ENCODE results near the gene CDK2.

CDK2 gene

DNA sequence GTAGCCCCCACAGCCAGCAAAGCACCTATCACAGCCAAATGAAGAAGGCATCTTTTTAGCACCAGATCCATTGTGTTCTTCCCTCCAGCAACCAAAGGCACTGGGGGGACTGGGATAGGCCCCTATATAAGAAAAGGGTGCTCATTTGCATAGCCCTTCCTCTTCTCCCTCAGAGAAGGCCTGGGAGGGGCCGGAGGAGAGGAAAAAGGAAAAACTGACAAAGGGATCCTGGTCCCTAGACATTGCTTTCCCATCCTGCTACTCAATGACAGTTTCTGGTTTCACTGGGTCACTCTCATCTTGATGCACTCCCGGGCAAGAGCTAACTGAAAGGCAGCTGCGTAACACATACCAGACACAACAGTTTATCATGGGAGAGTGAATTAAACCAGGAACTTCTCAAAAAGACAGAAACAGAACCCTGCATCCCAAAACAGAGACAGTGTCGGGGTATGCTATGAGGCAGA is 656 bp upstream of the CDK2 start, which contains the start of gene PMEL:
TSS of gene PMEL (minus strand) at position 102 of the 467 bp plus-strand sequence. CDS start at position 71, 31 bp downstream.
- peak within 1 kb of the TSS; percentile 84 for H3K4me3 ChIP-seq (ENCODE audit: low read length)
- H3K27ac ChIP-seq (ENCODE audit: low read length), result no peak within 1 kb of the TSS
- WGBS (ENCODE audit: insufficient coverage, insufficient read length), result no CpG with 5 or more reads among the region's 4 CpGs
- DNase-seq (ENCODE audit: low read depth, low spot score), result no peak
- peaks cover 3% of the 10 kb centered on the region; the same call in 1 of the 2 replicates for H3K36me3 ChIP-seq (ENCODE audit: control insufficient read depth, insufficient read depth, low read length)
- H3K4me1 ChIP-seq (ENCODE audit: control insufficient read depth, insufficient read depth, low read length), result peaks cover 8% of the 10 kb centered on the region
- H3K9me3 ChIP-seq (ENCODE audit: control insufficient read depth, insufficient read depth, low read length), result no peaks in the 10 kb centered on the region
- H3K27me3 ChIP-seq (ENCODE audit: control insufficient read depth, insufficient read depth, low read length), result no peaks in the 10 kb centered on the region

DNA sequence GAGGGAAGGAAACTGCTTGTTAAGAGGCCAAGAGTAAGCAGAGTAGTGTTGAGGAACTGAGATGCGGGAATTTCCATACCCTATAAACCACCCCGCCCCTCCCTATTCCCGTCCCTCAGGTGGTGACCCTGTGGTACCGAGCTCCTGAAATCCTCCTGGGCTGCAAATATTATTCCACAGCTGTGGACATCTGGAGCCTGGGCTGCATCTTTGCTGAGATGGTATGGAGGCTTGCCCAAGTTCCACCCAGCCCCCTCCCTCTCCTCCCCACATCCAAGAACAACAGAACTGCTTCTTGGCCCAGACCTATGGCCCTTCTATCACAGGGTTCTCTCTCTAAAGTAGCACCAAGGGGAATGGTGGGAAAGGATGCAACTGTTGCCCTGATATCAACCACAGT is 2.7 kb downstream of the CDK2 start:
- no peaks in the 10 kb centered on the region for H3K27me3 ChIP-seq (ENCODE audit: control insufficient read depth, insufficient read depth, low read length)
- H3K9me3 ChIP-seq (ENCODE audit: control insufficient read depth, insufficient read depth, low read length), result no peaks in the 10 kb centered on the region
- H3K27ac ChIP-seq (ENCODE audit: low read length), result no peak overlapping the region
- DNase-seq (ENCODE audit: low read depth, low spot score), result no peak
- WGBS (ENCODE audit: insufficient coverage, insufficient read length), result no CpG with 5 or more reads among the region's 4 CpGs
- peaks cover 8% of the 10 kb centered on the region; the same call in 1 of the 2 replicates for H3K36me3 ChIP-seq (ENCODE audit: control insufficient read depth, insufficient read depth, low read length)
- H3K4me1 ChIP-seq (ENCODE audit: control insufficient read depth, insufficient read depth, low read length), result peaks cover 10% of the 10 kb centered on the region
- H3K4me3 ChIP-seq (ENCODE audit: low read length), result no peak overlapping the region

DNA sequence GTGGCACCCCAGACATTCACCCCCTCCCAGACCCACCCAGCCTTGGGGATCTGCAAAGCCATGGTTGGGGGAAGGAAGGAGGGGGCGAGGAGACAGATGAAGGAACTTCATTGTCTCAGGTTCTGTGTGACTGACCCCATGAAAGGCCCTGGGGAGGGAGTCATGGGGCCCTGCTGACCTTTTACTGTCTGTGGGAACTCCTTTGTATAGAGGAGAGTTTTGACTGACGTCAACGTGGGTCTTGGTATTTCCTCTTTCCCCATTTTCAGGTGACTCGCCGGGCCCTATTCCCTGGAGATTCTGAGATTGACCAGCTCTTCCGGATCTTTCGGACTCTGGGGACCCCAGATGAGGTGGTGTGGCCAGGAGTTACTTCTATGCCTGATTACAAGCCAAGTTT is 4.1 kb downstream of the CDK2 start:
- peaks cover 8% of the 10 kb centered on the region; the same call in 1 of the 2 replicates for H3K36me3 ChIP-seq (ENCODE audit: control insufficient read depth, insufficient read depth, low read length)
- no peaks in the 10 kb centered on the region for H3K27me3 ChIP-seq (ENCODE audit: control insufficient read depth, insufficient read depth, low read length)
- no CpG with 5 or more reads among the region's 7 CpGs for WGBS (ENCODE audit: insufficient coverage, insufficient read length)
- no peak overlapping the region for H3K27ac ChIP-seq (ENCODE audit: low read length)
- H3K4me1 ChIP-seq (ENCODE audit: control insufficient read depth, insufficient read depth, low read length), result peaks cover 7% of the 10 kb centered on the region
- no peak for DNase-seq (ENCODE audit: low read depth, low spot score)
- no peaks in the 10 kb centered on the region for H3K9me3 ChIP-seq (ENCODE audit: control insufficient read depth, insufficient read depth, low read length)
- H3K4me3 ChIP-seq (ENCODE audit: low read length), result no peak overlapping the region

DNA sequence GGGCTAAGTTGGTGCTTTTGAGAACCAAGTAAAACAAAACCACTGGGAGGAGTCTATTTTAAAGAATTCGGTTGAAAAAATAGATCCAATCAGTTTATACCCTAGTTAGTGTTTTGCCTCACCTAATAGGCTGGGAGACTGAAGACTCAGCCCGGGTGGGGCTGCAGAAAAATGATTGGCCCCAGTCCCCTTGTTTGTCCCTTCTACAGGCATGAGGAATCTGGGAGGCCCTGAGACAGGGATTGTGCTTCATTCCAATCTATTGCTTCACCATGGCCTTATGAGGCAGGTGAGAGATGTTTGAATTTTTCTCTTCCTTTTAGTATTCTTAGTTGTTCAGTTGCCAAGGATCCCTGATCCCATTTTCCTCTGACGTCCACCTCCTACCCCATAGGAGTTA is 5.4 kb downstream of the CDK2 start:
- no peak overlapping the region for H3K4me3 ChIP-seq (ENCODE audit: low read length)
- no peak for DNase-seq (ENCODE audit: low read depth, low spot score)
- H3K36me3 ChIP-seq (ENCODE audit: control insufficient read depth, insufficient read depth, low read length), result peaks cover 8% of the 10 kb centered on the region; the same call in 1 of the 2 replicates
- no CpG with 5 or more reads among the region's 3 CpGs for WGBS (ENCODE audit: insufficient coverage, insufficient read length)
- H3K9me3 ChIP-seq (ENCODE audit: control insufficient read depth, insufficient read depth, low read length), result no peaks in the 10 kb centered on the region
- peaks cover 5% of the 10 kb centered on the region for H3K4me1 ChIP-seq (ENCODE audit: control insufficient read depth, insufficient read depth, low read length)
- H3K27me3 ChIP-seq (ENCODE audit: control insufficient read depth, insufficient read depth, low read length), result no peaks in the 10 kb centered on the region
- H3K27ac ChIP-seq (ENCODE audit: low read length), result no peak overlapping the region

DNA sequence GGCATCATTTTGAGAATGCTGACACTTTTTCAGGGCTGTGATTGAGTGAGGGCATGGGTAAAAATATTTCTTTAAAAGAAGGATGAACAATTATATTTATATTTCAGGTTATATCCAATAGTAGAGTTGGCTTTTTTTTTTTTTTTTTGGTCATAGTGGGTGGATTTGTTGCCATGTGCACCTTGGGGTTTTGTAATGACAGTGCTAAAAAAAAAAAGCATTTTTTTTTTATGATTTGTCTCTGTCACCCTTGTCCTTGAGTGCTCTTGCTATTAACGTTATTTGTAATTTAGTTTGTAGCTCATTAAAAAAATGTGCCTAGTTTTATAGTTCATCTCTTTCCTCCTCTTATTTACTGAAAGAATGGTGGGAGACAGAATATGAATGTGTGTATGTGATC is 5.8 kb downstream of the CDK2 start:
- WGBS (ENCODE audit: insufficient coverage, insufficient read length), result no CpG with 5 or more reads among the region's 1 CpG
- peaks cover 5% of the 10 kb centered on the region for H3K4me1 ChIP-seq (ENCODE audit: control insufficient read depth, insufficient read depth, low read length)
- H3K9me3 ChIP-seq (ENCODE audit: control insufficient read depth, insufficient read depth, low read length), result no peaks in the 10 kb centered on the region
- H3K27ac ChIP-seq (ENCODE audit: low read length), result no peak overlapping the region
- no peaks in the 10 kb centered on the region for H3K27me3 ChIP-seq (ENCODE audit: control insufficient read depth, insufficient read depth, low read length)
- no peak overlapping the region for H3K4me3 ChIP-seq (ENCODE audit: low read length)
- H3K36me3 ChIP-seq (ENCODE audit: control insufficient read depth, insufficient read depth, low read length), result peaks cover 8% of the 10 kb centered on the region; the same call in 1 of the 2 replicates
- no peak for DNase-seq (ENCODE audit: low read depth, low spot score)

DNA sequence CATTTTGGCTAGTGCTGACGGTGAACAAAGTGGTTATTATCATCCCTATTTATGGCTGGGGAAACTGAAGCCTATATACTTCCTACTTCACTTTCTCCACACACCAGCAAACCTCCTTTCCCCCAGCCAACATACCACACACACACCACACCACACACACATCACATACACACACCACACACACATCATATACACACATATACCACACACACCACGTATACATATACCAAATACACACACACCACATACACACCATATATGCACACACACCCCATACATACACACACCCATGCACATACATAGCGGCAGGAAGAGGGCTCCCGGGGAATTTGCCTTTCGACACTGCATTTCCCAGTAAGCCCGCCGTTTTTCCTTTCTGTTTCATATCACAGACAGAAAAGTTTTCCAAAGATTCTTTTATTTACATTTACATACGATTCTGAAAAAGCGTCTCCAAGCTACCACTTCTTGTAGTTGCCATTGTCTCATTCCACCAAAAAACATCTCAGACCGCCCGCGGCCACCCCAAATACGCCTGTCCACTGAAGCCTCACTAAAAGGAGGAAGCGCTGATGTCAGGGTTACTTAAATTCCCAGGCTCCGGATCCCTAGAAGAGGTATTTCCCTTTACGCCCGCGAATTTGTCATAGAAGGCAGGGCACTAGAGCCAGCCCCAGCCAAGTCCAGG is 6.4 kb downstream of the CDK2 start:
- Histone ChIP-seq H3K36me3 (ENCODE audit: control insufficient read depth, insufficient read depth, low read length) (peaks cover 8% of the 10 kb centered on the region; the same call in 1 of the 2 replicates), H3K27ac (ENCODE audit: low read length) (no peak overlapping the region), H3K4me3 (ENCODE audit: low read length) (peak overlapping the region; percentile 29; the same call in 1 of the 2 replicates), H3K27me3 (ENCODE audit: control insufficient read depth, insufficient read depth, low read length) (no peaks in the 10 kb centered on the region), H3K9me3 (ENCODE audit: control insufficient read depth, insufficient read depth, low read length) (no peaks in the 10 kb centered on the region), H3K4me1 (ENCODE audit: control insufficient read depth, insufficient read depth, low read length) (peaks cover 2% of the 10 kb centered on the region; the same call in 1 of the 2 replicates)
- DNase-seq (ENCODE audit: low read depth, low spot score), result no peak
- 100% methylated on average over 1 of the region's 18 CpGs for WGBS (ENCODE audit: insufficient coverage, insufficient read length)

DNA sequence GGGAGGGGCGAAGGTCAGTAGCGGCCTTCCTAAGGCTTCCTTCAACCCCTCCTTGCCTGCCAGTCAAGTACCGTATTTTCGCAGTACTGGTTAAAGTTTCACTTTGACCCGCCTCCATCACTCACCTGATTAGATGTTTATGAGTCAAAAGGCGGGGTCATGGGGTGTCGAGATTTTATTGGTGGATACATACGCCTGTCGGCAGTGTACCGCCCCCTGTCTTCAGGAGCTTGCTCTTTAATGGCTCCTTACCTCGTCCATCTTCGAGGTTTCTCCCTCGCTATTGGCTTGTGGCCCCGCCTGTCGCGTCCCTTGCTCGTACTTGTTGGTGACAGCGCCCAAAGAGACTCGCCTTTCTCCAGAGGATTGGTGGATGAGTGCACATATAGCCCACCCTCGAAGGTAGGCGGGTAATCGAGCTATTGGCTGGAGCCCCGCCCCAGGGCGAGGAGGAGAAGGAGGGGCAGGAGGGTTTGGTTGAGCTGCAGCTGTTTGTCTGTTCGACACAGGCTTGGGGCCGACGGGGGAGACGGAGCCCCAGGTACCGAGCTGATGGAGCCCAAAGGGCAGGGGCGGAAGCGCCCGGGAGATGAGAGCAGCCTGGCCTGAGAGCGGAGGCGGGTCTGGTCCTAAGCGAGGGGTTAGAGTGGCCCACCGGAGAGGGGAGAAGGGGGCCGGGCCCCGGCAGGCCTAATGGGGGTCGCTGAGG is 7.1 kb downstream of the CDK2 start, which contains the start of gene RAB5B:
TSS of gene RAB5B (plus strand) at position 480 of the 709 bp plus-strand sequence. CDS start 12,883 bp downstream, outside the sequence.
- H3K27ac ChIP-seq (ENCODE audit: low read length), result no peak within 1 kb of the TSS
- no peaks in the 10 kb centered on the region for H3K9me3 ChIP-seq (ENCODE audit: control insufficient read depth, insufficient read depth, low read length)
- peak; percentile 100 for DNase-seq (ENCODE audit: low read depth, low spot score)
- peak within 1 kb of the TSS; percentile 76 for H3K4me3 ChIP-seq (ENCODE audit: low read length)
- peaks cover 8% of the 10 kb centered on the region; the same call in 1 of the 2 replicates for H3K36me3 ChIP-seq (ENCODE audit: control insufficient read depth, insufficient read depth, low read length)
- peaks cover 2% of the 10 kb centered on the region; the same call in 1 of the 2 replicates for H3K4me1 ChIP-seq (ENCODE audit: control insufficient read depth, insufficient read depth, low read length)
- WGBS (ENCODE audit: insufficient coverage, insufficient read length), result no CpG with 5 or more reads among the region's 39 CpGs
- no peaks in the 10 kb centered on the region for H3K27me3 ChIP-seq (ENCODE audit: control insufficient read depth, insufficient read depth, low read length)

- H3K27me3 ChIP-seq (ENCODE audit: control insufficient read depth, insufficient read depth, low read length), result no peaks in the 10 kb centered on the region
- H3K36me3 ChIP-seq (ENCODE audit: control insufficient read depth, insufficient read depth, low read length), result peaks cover 8% of the 10 kb centered on the region; the same call in 1 of the 2 replicates
- no peak for DNase-seq (ENCODE audit: low read depth, low spot score)
- no peak overlapping the region for H3K27ac ChIP-seq (ENCODE audit: low read length)
- WGBS (ENCODE audit: insufficient coverage, insufficient read length), result no CpG with 5 or more reads among the region's 15 CpGs
- H3K4me1 ChIP-seq (ENCODE audit: control insufficient read depth, insufficient read depth, low read length), result peaks cover 2% of the 10 kb centered on the region; the same call in 1 of the 2 replicates
- no peaks in the 10 kb centered on the region for H3K9me3 ChIP-seq (ENCODE audit: control insufficient read depth, insufficient read depth, low read length)
- H3K4me3 ChIP-seq (ENCODE audit: low read length), result peak overlapping the region; percentile 76
Measured at GRCh38 chr12:55974308-55974730, 7.7 kb downstream of the CDK2 start.

GRCh38 chr12:55978393-55978792 is 11.8 kb downstream of the CDK2 start:
- H3K4me3 ChIP-seq (ENCODE audit: low read length), result no peak overlapping the region
- no CpG with 5 or more reads among the region's 7 CpGs for WGBS (ENCODE audit: insufficient coverage, insufficient read length)
- H3K9me3 ChIP-seq (ENCODE audit: control insufficient read depth, insufficient read depth, low read length), result no peaks in the 10 kb centered on the region
- no peaks in the 10 kb centered on the region; the same call in 1 of the 2 replicates for H3K36me3 ChIP-seq (ENCODE audit: control insufficient read depth, insufficient read depth, low read length)
- no peak for DNase-seq (ENCODE audit: low read depth, low spot score)
- H3K27ac ChIP-seq (ENCODE audit: low read length), result no peak overlapping the region
- H3K4me1 ChIP-seq (ENCODE audit: control insufficient read depth, insufficient read depth, low read length), result no peaks in the 10 kb centered on the region
- no peaks in the 10 kb centered on the region for H3K27me3 ChIP-seq (ENCODE audit: control insufficient read depth, insufficient read depth, low read length)

- H3K9me3 ChIP-seq (ENCODE audit: control insufficient read depth, insufficient read depth, low read length), result no peaks in the 10 kb centered on the region
- H3K4me3 ChIP-seq (ENCODE audit: low read length), result no peak overlapping the region
- no peaks in the 10 kb centered on the region for H3K4me1 ChIP-seq (ENCODE audit: control insufficient read depth, insufficient read depth, low read length)
- no peak overlapping the region for H3K27ac ChIP-seq (ENCODE audit: low read length)
- H3K27me3 ChIP-seq (ENCODE audit: control insufficient read depth, insufficient read depth, low read length), result no peaks in the 10 kb centered on the region
- no peak for DNase-seq (ENCODE audit: low read depth, low spot score)
- no peaks in the 10 kb centered on the region; the same call in 1 of the 2 replicates for H3K36me3 ChIP-seq (ENCODE audit: control insufficient read depth, insufficient read depth, low read length)
- WGBS (ENCODE audit: insufficient coverage, insufficient read length), result no CpG with 5 or more reads among the region's 3 CpGs
Measured at GRCh38 chr12:55979069-55979468, 12.4 kb downstream of the CDK2 start.

All from iPS DF 6.9 (cell line).